Measurements from ENCODE around the gene DLX5. TPM values are rescaled to one million over a fixed set of nuclear protein-coding genes. Genes with fewer than 3 reads are reported as not detected.

The DLX5 gene
- total and polyA plus RNA-seq, 8 donors: 0.09 TPM; not detected in 7

DNA sequence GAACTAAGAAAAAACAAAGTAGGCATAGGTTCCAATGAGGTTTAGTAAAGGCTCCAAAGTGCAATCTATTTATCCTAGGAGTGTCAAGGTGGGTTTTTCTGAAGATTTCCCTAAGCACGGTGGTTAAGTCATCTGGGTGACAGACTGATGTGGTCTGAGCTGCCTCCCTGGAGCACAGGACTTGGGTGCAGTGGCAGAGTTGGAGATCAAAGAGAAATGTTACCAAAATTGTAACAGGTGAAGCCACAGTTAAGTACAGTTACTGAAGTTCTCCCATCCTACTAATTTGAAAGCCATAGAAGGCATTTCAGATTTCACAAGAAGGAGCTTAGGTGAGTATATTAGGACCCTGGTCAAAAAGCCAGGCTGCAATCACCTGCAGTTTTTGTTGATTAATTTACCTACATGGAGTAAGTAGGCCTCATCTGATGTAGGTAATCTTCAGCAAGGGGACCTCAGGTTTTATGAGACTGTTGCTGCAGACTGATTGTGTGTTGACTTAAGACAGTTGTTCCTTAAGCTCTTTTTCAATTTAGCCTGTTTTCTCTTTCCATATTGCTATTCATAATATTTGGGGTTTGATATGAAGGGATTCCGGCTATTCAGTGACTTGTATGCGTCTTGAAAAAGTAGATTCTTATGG, 16.2 kb downstream of the DLX5 start:
- no peak for ATAC-seq
- Histone ChIP-seq H3K27me3 (peaks cover 3 to 88% (median 32%) of the 10 kb centered on the region in 4 donors), H3K27ac (no peak overlapping the region), H3K4me1 (peaks cover 0 to 4% (median 0%) of the 10 kb centered on the region in 3 donors), H3K4me3 (no peak overlapping the region), H3K9me3 (no peaks in the 10 kb centered on the region), H3K36me3 (no peaks in the 10 kb centered on the region)
- TF ChIP-seq, protein P1, sequence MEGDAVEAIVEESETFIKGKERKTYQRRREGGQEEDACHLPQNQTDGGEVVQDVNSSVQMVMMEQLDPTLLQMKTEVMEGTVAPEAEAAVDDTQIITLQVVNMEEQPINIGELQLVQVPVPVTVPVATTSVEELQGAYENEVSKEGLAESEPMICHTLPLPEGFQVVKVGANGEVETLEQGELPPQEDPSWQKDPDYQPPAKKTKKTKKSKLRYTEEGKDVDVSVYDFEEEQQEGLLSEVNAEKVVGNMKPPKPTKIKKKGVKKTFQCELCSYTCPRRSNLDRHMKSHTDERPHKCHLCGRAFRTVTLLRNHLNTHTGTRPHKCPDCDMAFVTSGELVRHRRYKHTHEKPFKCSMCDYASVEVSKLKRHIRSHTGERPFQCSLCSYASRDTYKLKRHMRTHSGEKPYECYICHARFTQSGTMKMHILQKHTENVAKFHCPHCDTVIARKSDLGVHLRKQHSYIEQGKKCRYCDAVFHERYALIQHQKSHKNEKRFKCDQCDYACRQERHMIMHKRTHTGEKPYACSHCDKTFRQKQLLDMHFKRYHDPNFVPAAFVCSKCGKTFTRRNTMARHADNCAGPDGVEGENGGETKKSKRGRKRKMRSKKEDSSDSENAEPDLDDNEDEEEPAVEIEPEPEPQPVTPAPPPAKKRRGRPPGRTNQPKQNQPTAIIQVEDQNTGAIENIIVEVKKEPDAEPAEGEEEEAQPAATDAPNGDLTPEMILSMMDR (IDR thresholded peaks at IDR 0.05): no peak
- FAIRE-seq: no peak
- DNase-seq: no peak
- intact Hi-C loops (cut with DNase I): no loop called here
- WGBS, 2 donors: 88 to 93% methylated on average over 3 of the region's 3 CpGs

DNA sequence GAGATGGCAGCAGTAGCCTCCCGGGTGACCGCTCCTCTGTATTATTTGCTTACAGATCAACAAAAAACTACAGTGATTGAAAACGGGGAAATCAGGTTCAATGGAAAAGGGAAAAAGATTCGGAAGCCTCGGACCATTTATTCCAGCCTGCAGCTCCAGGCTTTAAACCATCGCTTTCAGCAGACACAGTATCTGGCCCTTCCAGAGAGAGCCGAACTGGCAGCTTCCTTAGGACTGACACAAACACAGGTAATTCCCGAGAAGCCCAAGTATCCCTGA, 17.1 kb downstream of the DLX5 start:
- Histone ChIP-seq H3K4me3 (no peak overlapping the region), H3K9me3 (no peaks in the 10 kb centered on the region), H3K27me3 (peaks cover 3 to 89% (median 33%) of the 10 kb centered on the region in 4 donors), H3K27ac (no peak overlapping the region), H3K4me1 (peaks cover 0 to 4% (median 0%) of the 10 kb centered on the region in 3 donors), H3K36me3 (no peaks in the 10 kb centered on the region)
- WGBS, 2 donors: 47 to 51% methylated on average over 8 of the region's 8 CpGs
- intact Hi-C loops (cut with DNase I): no loop called here
- DNase-seq: no peak
- ATAC-seq: no peak
- no peak for FAIRE-seq
- TF ChIP-seq, protein P1 (IDR thresholded peaks at IDR 0.05): no peak

DNA sequence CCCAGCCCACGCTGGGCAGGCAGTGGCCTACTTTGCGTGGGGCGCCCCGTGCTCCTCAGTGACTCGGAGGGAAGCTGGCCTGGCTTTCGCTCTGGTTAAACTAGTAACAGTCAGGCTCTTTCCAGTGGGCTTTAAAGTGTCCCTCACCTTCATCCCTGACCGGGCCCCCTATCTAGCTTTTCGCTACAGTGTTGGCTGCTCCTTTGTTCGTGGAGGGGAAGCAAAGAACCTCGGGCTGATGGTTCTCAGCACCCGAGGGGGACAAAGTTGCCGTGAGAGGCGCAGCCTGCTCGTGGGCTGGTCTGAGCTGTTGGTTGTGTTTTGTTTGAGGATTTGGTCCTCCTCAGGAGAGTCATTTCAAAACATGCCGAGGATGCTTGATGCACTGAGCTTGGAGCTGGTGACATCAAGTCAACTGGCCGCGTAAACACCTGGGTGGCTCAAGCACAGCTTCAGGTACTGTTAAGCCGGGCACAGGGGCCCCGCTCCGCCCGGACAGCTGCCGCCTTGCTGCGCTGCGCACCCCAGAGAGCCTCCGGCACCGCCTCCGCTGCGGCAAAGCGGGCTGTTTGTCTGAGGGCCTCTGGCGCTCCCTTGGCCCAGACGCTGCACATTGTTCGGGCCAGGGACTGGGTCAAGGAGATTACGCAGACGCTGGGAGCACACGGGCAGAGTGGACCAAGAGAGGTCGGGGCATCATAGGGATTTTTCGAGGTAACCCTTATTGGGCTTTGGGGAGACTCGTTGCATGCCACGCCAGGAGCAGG, 17.6 kb downstream of the DLX5 start:
- DNase-seq (no peak), ATAC-seq (no peak), FAIRE-seq (no peak)
- Histone ChIP-seq H3K27me3 (peaks cover 3 to 89% (median 30%) of the 10 kb centered on the region in 4 donors), H3K27ac (no peak overlapping the region), H3K4me3 (peak overlapping the region in 1 of 4 donors; percentile 42), H3K36me3 (no peaks in the 10 kb centered on the region), H3K4me1 (peaks cover 0 to 4% (median 0%) of the 10 kb centered on the region in 3 donors), H3K9me3 (no peaks in the 10 kb centered on the region)
- intact Hi-C loops (cut with DNase I): no loop called here
- WGBS, 2 donors: 11 to 14% methylated on average over 38 to 39 of the region's 39 CpGs
- TF ChIP-seq, protein P1 (IDR thresholded peaks at IDR 0.05): no peak

DNA sequence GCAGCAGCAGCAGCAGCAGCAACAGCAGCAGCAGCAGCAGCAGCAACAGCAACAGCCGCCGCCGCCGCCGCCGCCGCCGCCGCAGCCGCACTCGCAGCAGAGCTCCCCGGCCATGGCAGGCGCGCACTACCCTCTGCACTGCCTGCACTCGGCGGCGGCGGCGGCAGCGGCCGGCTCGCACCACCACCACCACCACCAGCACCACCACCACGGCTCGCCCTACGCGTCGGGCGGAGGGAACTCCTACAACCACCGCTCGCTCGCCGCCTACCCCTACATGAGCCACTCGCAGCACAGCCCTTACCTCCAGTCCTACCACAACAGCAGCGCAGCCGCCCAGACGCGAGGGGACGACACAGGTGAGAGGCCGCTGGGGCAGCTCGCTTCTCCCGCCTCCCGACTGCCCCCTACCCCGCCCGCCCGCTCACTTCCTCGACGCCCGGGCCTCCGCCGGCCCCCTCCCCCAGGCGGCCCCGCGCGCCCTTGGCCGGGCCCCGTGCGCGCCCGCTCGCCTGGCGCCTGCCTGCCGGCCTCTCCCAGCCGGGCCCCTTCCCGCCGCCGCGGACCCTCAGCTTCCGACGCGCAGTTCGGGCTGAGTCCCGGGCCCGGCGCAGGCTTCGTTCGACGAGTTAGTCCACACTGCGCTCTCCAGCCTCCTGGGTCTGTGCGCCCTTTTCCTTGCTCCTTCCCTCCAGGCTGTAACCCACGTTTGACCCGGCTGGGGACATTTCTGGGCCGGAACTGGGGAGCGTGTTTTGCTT, 18.4 kb downstream of the DLX5 start:
- no peak overlapping the region for H3K27ac ChIP-seq
- peaks cover 0 to 4% (median 0%) of the 10 kb centered on the region in 3 donors for H3K4me1 ChIP-seq
- H3K4me3 ChIP-seq: peak overlapping the region in 3 of 4 donors; percentile 14 to 42 (median 26)
- H3K27me3 ChIP-seq: peaks cover 3 to 88% (median 26%) of the 10 kb centered on the region in 4 donors
- H3K36me3 ChIP-seq: no peaks in the 10 kb centered on the region
- ATAC-seq (peak; percentile 64 to 88 (median 86)), FAIRE-seq (no peak), DNase-seq (peak in 2 of 6 donors; percentile 37 to 84)
- no peaks in the 10 kb centered on the region for H3K9me3 ChIP-seq
- 2 to 3% methylated on average over 60 to 83 of the region's 83 CpGs for WGBS, 2 donors
- TF ChIP-seq, protein P1 (IDR thresholded peaks at IDR 0.05): no peak
- intact Hi-C loops (cut with DNase I): no loop called here
